T-helper 1 cell treated with Interleukin-12 subunit alpha and Interleukin-12 subunit beta and Interleukin-4 antibody, amounts not matched to agents 30 μg/mL and 1 μg/mL, for 36 hours (primary cell): ENCODE data around the gene ITPRIPL2.

ENCODE experiments used
- H3K27ac Mint-ChIP-seq: one replicate; pipeline ENCODE4 v1.8.0; 2021; ENCODE audit warnings: mild to moderate bottlenecking, mixed read lengths
- H3K27me3 Mint-ChIP-seq: one replicate; pipeline ENCODE4 v1.8.0; 2021; ENCODE audit warnings: low read depth, mixed read lengths
- H3K36me3 Mint-ChIP-seq: one replicate; pipeline ENCODE4 v1.8.0; 2021; ENCODE audit warnings: low read depth, mixed read lengths
- H3K4me1 Mint-ChIP-seq: one replicate; pipeline ENCODE4 v1.8.0; 2021; ENCODE audit warnings: low read depth, mixed read lengths
- H3K4me3 Mint-ChIP-seq: one replicate; pipeline ENCODE4 v1.8.0; 2021; ENCODE audit warnings: mild to moderate bottlenecking, moderate library complexity, mixed read lengths
- H3K9me3 Mint-ChIP-seq: one replicate; pipeline ENCODE4 v1.8.0; 2021; ENCODE audit warnings: mixed read lengths

The ITPRIPL2 gene

DNA sequence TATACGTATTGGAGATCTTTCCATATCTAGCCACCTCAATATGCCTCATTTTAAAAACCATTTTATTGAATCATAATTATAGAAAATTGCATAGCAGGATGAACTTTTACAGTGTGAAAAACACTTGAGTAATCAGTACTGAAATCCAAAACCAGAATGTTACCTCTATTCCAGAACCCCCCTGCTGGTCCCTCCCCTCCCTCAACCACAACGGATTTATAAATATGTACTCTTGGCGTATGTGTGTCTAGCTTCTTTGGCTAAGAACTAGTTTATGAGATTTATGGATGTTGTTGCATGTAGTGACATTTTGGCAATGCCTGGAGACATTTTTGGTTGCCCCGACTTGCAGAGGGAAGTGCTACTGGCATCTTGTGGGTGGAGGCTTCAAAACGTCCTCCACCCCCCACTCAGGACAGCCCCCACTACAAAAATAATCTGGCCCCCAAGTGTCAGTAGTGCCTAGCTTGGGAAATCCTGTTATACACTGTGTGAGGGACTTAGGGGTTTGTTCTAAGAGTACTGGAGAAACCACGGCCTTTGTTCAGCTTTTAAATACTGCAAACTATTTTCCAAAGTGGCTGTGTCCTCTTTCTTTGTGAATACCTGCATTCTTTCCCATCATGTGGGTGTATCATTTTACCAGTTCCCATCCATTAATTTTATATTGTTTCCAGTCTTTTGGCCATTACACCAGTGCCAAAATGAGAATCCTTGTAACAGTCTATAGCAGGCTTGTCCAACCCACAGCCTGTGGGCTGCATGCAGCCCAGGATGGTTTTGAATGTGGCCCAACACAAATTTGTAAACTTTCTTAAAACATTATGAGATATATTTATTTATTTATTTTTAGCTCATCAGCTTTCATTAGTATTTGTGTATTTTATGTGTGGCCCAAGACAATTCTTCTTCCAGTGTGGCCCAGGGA lies 23.7 kb downstream of the ITPRIPL2 start:
- no peaks in the 10 kb centered on the region for H3K9me3 Mint-ChIP-seq
- no peak overlapping the region for H3K4me3 Mint-ChIP-seq
- no peaks in the 10 kb centered on the region for H3K4me1 Mint-ChIP-seq
- H3K27me3 Mint-ChIP-seq = peaks cover 17% of the 10 kb centered on the region
- H3K36me3 Mint-ChIP-seq = no peaks in the 10 kb centered on the region
- H3K27ac Mint-ChIP-seq = no peak overlapping the region

- H3K27ac Mint-ChIP-seq = no peak overlapping the region
- H3K27me3 Mint-ChIP-seq = peaks cover 17% of the 10 kb centered on the region
- no peaks in the 10 kb centered on the region for H3K4me1 Mint-ChIP-seq
- no peaks in the 10 kb centered on the region for H3K36me3 Mint-ChIP-seq
- H3K4me3 Mint-ChIP-seq = no peak overlapping the region
- H3K9me3 Mint-ChIP-seq = no peaks in the 10 kb centered on the region
Measured at GRCh38 chr16:19138601-19139000, 24.8 kb downstream of the ITPRIPL2 start.

- Mint-ChIP-seq H3K27me3 (peaks cover 17% of the 10 kb centered on the region), H3K4me1 (no peaks in the 10 kb centered on the region), H3K9me3 (no peaks in the 10 kb centered on the region), H3K27ac (no peak overlapping the region), H3K36me3 (no peaks in the 10 kb centered on the region), H3K4me3 (no peak overlapping the region)
Measured at GRCh38 chr16:19139436-19140091, 25.8 kb downstream of the ITPRIPL2 start.

GRCh38 chr16:19140396-19140795 lies 26.6 kb downstream of the ITPRIPL2 start:
- no peak overlapping the region for H3K4me3 Mint-ChIP-seq
- H3K4me1 Mint-ChIP-seq = no peaks in the 10 kb centered on the region
- H3K36me3 Mint-ChIP-seq = no peaks in the 10 kb centered on the region
- peaks cover 24% of the 10 kb centered on the region for H3K27me3 Mint-ChIP-seq
- no peaks in the 10 kb centered on the region for H3K9me3 Mint-ChIP-seq
- H3K27ac Mint-ChIP-seq = no peak overlapping the region

GRCh38 chr16:19142939-19143598 lies 29.3 kb downstream of the ITPRIPL2 start:
- Mint-ChIP-seq H3K36me3 (no peaks in the 10 kb centered on the region), H3K9me3 (peaks cover 4% of the 10 kb centered on the region), H3K27me3 (peaks cover 22% of the 10 kb centered on the region), H3K27ac (no peak overlapping the region), H3K4me3 (no peak overlapping the region), H3K4me1 (no peaks in the 10 kb centered on the region)

DNA sequence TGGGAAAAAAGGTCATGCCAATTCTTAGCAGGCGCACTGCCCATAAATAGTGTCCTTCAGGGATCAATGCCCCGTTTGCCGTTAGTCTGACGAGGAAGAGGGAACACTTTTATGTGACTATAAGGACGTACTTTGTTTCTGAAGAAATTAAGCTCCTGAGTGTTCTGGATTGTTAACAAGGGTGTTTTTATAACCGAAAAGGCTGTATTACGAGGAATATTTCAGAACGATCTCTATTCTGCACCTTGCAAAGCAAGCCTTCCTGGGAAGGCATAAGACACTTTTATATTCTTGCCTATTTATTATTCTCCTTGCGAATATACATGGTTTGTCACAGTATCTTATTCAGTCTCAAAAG lies 29.8 kb downstream of the ITPRIPL2 start:
- Mint-ChIP-seq H3K27me3 (peaks cover 25% of the 10 kb centered on the region), H3K27ac (no peak overlapping the region), H3K4me1 (no peaks in the 10 kb centered on the region), H3K9me3 (peaks cover 9% of the 10 kb centered on the region), H3K4me3 (no peak overlapping the region), H3K36me3 (no peaks in the 10 kb centered on the region)

- H3K27me3 Mint-ChIP-seq = peaks cover 23% of the 10 kb centered on the region
- no peaks in the 10 kb centered on the region for H3K4me1 Mint-ChIP-seq
- H3K9me3 Mint-ChIP-seq = peaks cover 11% of the 10 kb centered on the region
- no peak overlapping the region for H3K27ac Mint-ChIP-seq
- H3K36me3 Mint-ChIP-seq = no peaks in the 10 kb centered on the region
- H3K4me3 Mint-ChIP-seq = no peak overlapping the region
Measured at GRCh38 chr16:19145010-19145409, 31.2 kb downstream of the ITPRIPL2 start.

GRCh38 chr16:19147126-19147525 lies 33.4 kb downstream of the ITPRIPL2 start:
- H3K36me3 Mint-ChIP-seq = no peaks in the 10 kb centered on the region

GRCh38 chr16:19147627-19148026 lies 33.9 kb downstream of the ITPRIPL2 start:
- H3K27ac Mint-ChIP-seq = no peak overlapping the region
- peaks cover 11% of the 10 kb centered on the region for H3K9me3 Mint-ChIP-seq
- H3K27me3 Mint-ChIP-seq = peaks cover 26% of the 10 kb centered on the region
- no peak overlapping the region for H3K4me3 Mint-ChIP-seq
- H3K4me1 Mint-ChIP-seq = no peaks in the 10 kb centered on the region
- H3K36me3 Mint-ChIP-seq = no peaks in the 10 kb centered on the region

More at GRCh38 chr16:19147126-19147525, 33.4 kb downstream of the ITPRIPL2 start:
- peaks cover 11% of the 10 kb centered on the region for H3K9me3 Mint-ChIP-seq
- H3K4me3 Mint-ChIP-seq = no peak overlapping the region
- no peak overlapping the region for H3K27ac Mint-ChIP-seq
- H3K27me3 Mint-ChIP-seq = peaks cover 26% of the 10 kb centered on the region
- no peaks in the 10 kb centered on the region for H3K4me1 Mint-ChIP-seq

GRCh38 chr16:19148189-19148588 lies 34.4 kb downstream of the ITPRIPL2 start:
- Mint-ChIP-seq H3K36me3 (no peaks in the 10 kb centered on the region), H3K4me1 (no peaks in the 10 kb centered on the region), H3K27me3 (peaks cover 26% of the 10 kb centered on the region), H3K4me3 (no peak overlapping the region), H3K9me3 (peaks cover 11% of the 10 kb centered on the region), H3K27ac (no peak overlapping the region)

DNA sequence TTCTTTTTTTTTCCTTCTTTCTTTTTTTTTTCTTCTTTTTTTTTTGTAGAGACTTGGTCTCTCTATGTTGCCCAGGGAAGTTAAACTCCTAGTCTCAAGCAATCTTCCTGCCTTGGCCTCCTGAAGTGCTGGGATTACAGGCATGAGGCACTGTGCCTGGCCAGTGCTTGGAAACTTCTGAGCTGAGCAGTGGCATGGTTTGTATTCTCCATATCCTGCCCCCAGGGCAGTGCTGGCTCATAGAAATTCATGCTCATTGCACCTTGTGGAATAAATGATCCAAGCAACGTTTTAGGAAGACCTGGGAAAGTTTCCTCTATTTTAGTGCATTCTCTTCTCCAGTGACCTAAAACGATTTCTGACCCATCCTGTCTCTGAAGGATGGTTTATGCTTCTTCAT lies 37.5 kb downstream of the ITPRIPL2 start:
- Mint-ChIP-seq H3K4me1 (no peaks in the 10 kb centered on the region), H3K9me3 (peaks cover 11% of the 10 kb centered on the region), H3K36me3 (no peaks in the 10 kb centered on the region), H3K4me3 (no peak overlapping the region), H3K27ac (no peak overlapping the region), H3K27me3 (peaks cover 22% of the 10 kb centered on the region)

DNA sequence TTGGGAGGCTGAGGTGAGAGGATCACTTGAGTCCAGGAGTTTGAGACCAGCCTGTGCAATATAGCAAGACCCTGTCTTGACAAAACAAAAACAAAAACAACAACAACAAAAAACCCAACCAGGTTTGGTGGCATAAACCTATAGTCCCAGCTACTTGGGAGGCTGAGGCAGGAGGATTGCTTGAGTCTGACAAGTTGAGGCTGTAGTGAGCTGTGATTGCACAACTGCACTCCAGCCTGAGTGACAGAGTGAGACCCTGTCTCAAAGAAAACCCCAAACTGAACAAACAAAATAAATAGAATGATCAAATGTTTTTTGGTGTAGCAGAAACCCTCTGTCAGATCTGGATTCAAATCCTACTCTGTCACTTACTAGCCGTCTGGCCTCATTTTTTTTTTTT lies 38.3 kb downstream of the ITPRIPL2 start:
- Mint-ChIP-seq H3K9me3 (peaks cover 11% of the 10 kb centered on the region), H3K4me3 (no peak overlapping the region), H3K36me3 (no peaks in the 10 kb centered on the region), H3K27me3 (peaks cover 22% of the 10 kb centered on the region), H3K4me1 (no peaks in the 10 kb centered on the region), H3K27ac (no peak overlapping the region)

DNA sequence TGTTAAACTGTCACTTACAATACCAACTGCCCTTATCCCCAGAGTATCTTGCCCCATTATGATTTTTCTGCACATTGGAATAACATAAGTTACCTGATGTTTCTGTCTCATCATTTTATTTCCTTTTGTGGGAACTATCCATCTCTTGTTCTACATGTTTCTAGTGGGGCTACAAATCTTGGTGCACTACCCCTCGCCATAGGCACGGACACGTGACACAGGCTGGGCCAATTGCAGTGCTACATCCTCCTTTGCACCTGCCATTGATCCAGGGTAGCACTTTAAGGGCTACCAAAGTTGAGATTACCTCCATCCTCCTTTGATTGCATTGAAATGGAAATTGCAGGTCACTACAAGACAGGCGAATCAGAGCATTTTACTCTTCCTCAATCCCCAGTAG lies 40.1 kb downstream of the ITPRIPL2 start:
- Mint-ChIP-seq H3K36me3 (no peaks in the 10 kb centered on the region), H3K27ac (no peak overlapping the region), H3K4me1 (no peaks in the 10 kb centered on the region), H3K9me3 (no peaks in the 10 kb centered on the region), H3K4me3 (no peak overlapping the region), H3K27me3 (peaks cover 14% of the 10 kb centered on the region)

GRCh38 chr16:19162085-19162484 lies 48.3 kb downstream of the ITPRIPL2 start:
- no peak overlapping the region for H3K27ac Mint-ChIP-seq

DNA sequence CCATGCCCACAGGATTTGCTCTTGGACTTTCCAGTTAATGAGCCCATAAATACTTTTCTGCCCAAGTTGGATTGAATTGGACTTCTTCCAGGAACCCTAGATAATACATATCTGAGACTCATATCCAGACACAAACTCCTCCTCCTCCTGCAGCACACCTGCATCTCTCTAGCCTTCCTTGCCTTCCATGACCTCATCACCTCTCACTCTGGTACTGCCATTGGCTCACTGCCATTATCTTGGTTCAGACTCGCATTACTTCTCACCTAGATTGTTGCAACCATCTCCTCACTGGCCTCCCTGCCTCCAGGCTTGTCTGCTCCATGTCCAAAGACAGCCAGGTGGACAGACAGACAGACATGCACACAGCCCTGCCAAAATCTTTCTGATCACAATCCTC lies 49.5 kb downstream of the ITPRIPL2 start:
- Mint-ChIP-seq H3K9me3 (peaks cover 3% of the 10 kb centered on the region), H3K36me3 (no peaks in the 10 kb centered on the region), H3K27me3 (peaks cover 6% of the 10 kb centered on the region), H3K4me3 (no peak overlapping the region), H3K27ac (no peak overlapping the region), H3K4me1 (no peaks in the 10 kb centered on the region)

More at GRCh38 chr16:19162085-19162484, 48.3 kb downstream of the ITPRIPL2 start:
- no peaks in the 10 kb centered on the region for H3K4me1 Mint-ChIP-seq
- H3K9me3 Mint-ChIP-seq = peaks cover 3% of the 10 kb centered on the region
- peaks cover 6% of the 10 kb centered on the region for H3K27me3 Mint-ChIP-seq
- no peak overlapping the region for H3K4me3 Mint-ChIP-seq
- H3K36me3 Mint-ChIP-seq = no peaks in the 10 kb centered on the region
